Spleen (tissue), 11 donors: Measurements from ENCODE around the gene TLCD3B. TPM values are rescaled to one million over a fixed set of nuclear protein-coding genes. Genes with fewer than 3 reads are reported as not detected.

Experiments used
- DNase-seq: peaks from one replicate; pipeline ENCODE4 v3.0.0-alpha.2; 2020
- H3K27ac ChIP-seq, 8 donors: fragments of 200-600 bp; sonication (generic) in 7 of 8; 1 replicate in 4 of 8; 2 replicates in 4 of 8; pipeline versions ENCODE4 v1.5.0 to v1.8.0; 2016 to 2021; ENCODE audit warnings: inconsistent platforms in 4 of 8, mild to moderate bottlenecking in 4 of 8, moderate library complexity in 1 of 8
- H3K27me3 ChIP-seq, 7 donors: fragments of 200-600 bp; sonication (generic) in 6 of 7; replicated peaks in 1 of 7; 1 replicate in 4 of 7; 2 replicates in 3 of 7; pipeline versions ENCODE4 v1.5.0 to v1.8.0; 2016 to 2021; ENCODE audit warnings: inconsistent platforms in 3 of 7, mild to moderate bottlenecking in 1 of 7
- H3K36me3 ChIP-seq, 6 donors: fragments of 200-600 bp; sonication (generic) in 5 of 6; 1 replicate in 4 of 6; 2 replicates in 2 of 6; pipeline versions ENCODE4 v1.5.0 to v1.8.0; 2016 to 2021; ENCODE audit warnings: inconsistent platforms in 2 of 6
- H3K4me1 ChIP-seq, 6 donors: fragments of 200-600 bp; sonication (generic) in 5 of 6; 1 replicate in 3 of 6; 2 replicates in 3 of 6; pipeline versions ENCODE4 v1.5.0 to v1.8.0; 2016 to 2021; ENCODE audit warnings: inconsistent platforms in 3 of 6
- H3K4me3 ChIP-seq, 8 donors: fragments of 200-600 bp; sonication (generic) in 7 of 8; 1 replicate in 4 of 8; 2 replicates in 4 of 8; pipeline versions ENCODE4 v1.5.0 to v1.8.0; 2016 to 2021; ENCODE audit warnings: inconsistent platforms in 4 of 8, mild to moderate bottlenecking in 4 of 8, moderate library complexity in 2 of 8
- H3K9me3 ChIP-seq, 8 donors: fragments of 200-600 bp; sonication (generic) in 7 of 8; 1 replicate in 4 of 8; 2 replicates in 4 of 8; pipeline versions ENCODE4 v1.5.0 to v1.8.0; 2016 to 2021; ENCODE audit warnings: inconsistent platforms in 4 of 8
- POLR2A ChIP-seq, 3 donors: fragments of 450-650 bp; IDR thresholded peaks; one replicate each; pipeline ENCODE4 v1.5.1; 2017; ENCODE audit warnings: antibody characterized with exemption in 3 of 3, mild to moderate bottlenecking in 1 of 3
- POLR2AphosphoS5 ChIP-seq, 3 donors: sonication (generic); formaldehyde crosslinking; IDR thresholded peaks; one replicate each; pipeline ENCODE4 v1.5.1; 2017; ENCODE audit warnings: antibody characterized with exemption in 3 of 3
- WGBS, 5 donors: extraction: QIAGEN DNeasy Blood & Tissue Kit in 3 of 5; methylation state at CpG; one replicate each; pipeline versions ENCODE4 v1.1.5 to v1.1.7; 2013 to 2018; 5-methylcytosine and 5-hydroxymethylcytosine counted together
- intact Hi-C: fragments of 100-400 bp; cut with DNase I; formaldehyde crosslinking; loops from one replicate; pipeline ENCODE4 v1.15.0; 2023; ENCODE audit warnings: low total_unique reads
- polyA plus RNA-seq, 3 donors: library from polyadenylated mRNA; stranded (reverse); fragments of 200-250 nt; gene quantifications; one replicate each; pipeline ENCODE4 v1.2.1, GENCODE V29; 2013
- total RNA-seq, 7 donors: library from RNA; depleted of rRNA in 3 of 7; stranded (reverse); fragments of >200 nt in 3 of 7; fragmentation: NEBNext Ultra II Directional in 4 of 7; extraction: Animal tissue kit (Norgen Biotek cat#: 25700) in 4 of 7; gene quantifications; one replicate each; pipeline versions ENCODE4 v1.1.0 to v1.2.1, GENCODE V29; 2016 to 2021
- TF ChIP-seq, protein P1 (sequence below), 11 experiments: fragments of 200-600 bp in 7 of 11; fragments of 450-650 bp in 4 of 11; sonication (generic) in 4 of 11; IDR thresholded peaks in 8 of 11; conservative IDR thresholded peaks in 3 of 11; 1 replicate in 7 of 11; 2 replicates in 4 of 11; pipeline versions ENCODE4 v1.4.0 to v1.8.0; 2016 to 2021; ENCODE audit warnings: antibody characterized with exemption in 11 of 11, inconsistent platforms in 4 of 11, mild to moderate bottlenecking in 1 of 11
- donor health status: healthy with polysubstance abuse.
- donor health status: DM: no; HTN: no; CAD: no; lungs with moderate emphysema.
- donor health status: DM: no; HTN: no; CAD: no.
- donor health status: Bipolar disorder and iron deficiency.
- donor health status: healthy.
- donor health status: DM: no; HTN: no; CAD: no.
- donor health status: DM: yes; HTN: yes; CAD: no.

TLCD3B gene
- total and polyA plus RNA-seq, 10 donors, result 0.09 to 0.10 TPM; not detected in 8

DNA sequence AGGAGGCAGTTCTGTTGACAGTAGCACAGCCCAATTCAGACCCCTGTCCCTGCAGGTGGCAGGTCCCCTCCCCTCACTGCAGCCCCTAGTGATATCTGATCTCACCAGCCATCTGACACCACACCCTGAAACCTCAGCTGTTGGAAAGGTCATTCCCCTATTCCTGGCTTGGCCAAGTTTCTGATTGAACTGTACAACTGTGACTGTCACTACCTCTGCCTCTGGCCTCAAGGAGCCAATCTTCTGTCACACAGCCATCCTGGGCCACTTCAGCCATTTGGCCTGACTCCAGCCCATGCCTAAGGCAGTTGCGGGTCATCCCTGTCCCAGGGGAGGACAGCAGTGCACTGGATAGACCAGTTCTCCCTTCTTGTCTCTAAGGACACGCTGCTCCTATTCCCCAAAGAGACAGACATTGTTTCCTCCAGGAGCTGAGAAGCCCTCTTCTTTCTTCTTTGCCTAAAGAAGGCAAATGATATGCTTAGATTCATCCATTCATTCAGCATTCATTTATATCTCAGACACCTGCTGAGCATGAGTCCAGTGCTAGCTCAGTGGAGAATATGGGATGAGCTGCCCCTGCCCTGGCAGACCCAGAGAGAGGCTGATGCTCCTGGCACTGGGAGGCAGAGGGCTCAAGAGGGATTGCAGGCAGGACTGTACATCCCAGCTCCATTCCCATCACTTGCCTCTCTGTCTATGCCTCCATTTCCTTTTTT is 29.9 kb upstream of the TLCD3B start:
- H3K4me3 ChIP-seq, result no peak overlapping the region
- H3K27ac ChIP-seq, result no peak overlapping the region
- TF ChIP-seq, protein P1, sequence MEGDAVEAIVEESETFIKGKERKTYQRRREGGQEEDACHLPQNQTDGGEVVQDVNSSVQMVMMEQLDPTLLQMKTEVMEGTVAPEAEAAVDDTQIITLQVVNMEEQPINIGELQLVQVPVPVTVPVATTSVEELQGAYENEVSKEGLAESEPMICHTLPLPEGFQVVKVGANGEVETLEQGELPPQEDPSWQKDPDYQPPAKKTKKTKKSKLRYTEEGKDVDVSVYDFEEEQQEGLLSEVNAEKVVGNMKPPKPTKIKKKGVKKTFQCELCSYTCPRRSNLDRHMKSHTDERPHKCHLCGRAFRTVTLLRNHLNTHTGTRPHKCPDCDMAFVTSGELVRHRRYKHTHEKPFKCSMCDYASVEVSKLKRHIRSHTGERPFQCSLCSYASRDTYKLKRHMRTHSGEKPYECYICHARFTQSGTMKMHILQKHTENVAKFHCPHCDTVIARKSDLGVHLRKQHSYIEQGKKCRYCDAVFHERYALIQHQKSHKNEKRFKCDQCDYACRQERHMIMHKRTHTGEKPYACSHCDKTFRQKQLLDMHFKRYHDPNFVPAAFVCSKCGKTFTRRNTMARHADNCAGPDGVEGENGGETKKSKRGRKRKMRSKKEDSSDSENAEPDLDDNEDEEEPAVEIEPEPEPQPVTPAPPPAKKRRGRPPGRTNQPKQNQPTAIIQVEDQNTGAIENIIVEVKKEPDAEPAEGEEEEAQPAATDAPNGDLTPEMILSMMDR (IDR thresholded peaks at IDR 0.05 in 8 of 11, conservative IDR thresholded peaks at IDR 0.05 in 3 of 11), result no peak
- no peak for TF ChIP-seq POLR2A (IDR thresholded peaks at IDR 0.05)
- TF ChIP-seq POLR2AphosphoS5 (IDR thresholded peaks at IDR 0.05), result no peak
- DNase-seq, result no peak
- H3K27me3 ChIP-seq, result no peaks in the 10 kb centered on the region
- peaks cover 8 to 24% (median 15%) of the 10 kb centered on the region in 6 donors for H3K4me1 ChIP-seq
- 67 to 95% (median 86%) methylated on average over 1 to 2 of the region's 2 CpGs for WGBS, 5 donors
- intact Hi-C loops, result no loop called here
- no peaks in the 10 kb centered on the region for H3K9me3 ChIP-seq
- H3K36me3 ChIP-seq, result no peaks in the 10 kb centered on the region

DNA sequence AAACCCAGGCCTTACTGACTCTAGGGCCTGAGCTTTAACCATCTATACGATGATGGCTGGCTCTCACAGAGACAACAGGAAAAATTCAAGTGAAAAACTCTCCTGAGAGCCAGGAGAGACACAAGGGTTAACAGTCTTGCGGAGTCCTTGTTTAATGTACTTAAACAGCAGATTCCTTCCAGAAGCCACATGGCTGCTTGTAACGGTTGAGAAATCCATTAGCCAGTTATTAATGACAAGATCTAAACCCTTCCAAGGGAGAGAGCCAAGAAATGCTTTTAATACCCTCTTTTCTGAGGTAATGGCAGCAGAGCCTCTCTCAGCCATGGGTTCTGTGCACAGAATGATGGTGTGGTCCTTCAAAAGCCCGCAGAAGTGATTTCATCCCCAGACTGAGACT is 29.3 kb upstream of the TLCD3B start:
- Histone ChIP-seq H3K4me1 (peaks cover 8 to 26% (median 15%) of the 10 kb centered on the region in 6 donors), H3K9me3 (no peaks in the 10 kb centered on the region), H3K36me3 (no peaks in the 10 kb centered on the region), H3K27me3 (no peaks in the 10 kb centered on the region), H3K27ac (no peak overlapping the region), H3K4me3 (no peak overlapping the region)
- no peak for DNase-seq
- intact Hi-C loops, result no loop called here
- TF ChIP-seq POLR2AphosphoS5 (IDR thresholded peaks at IDR 0.05) (no peak), POLR2A (IDR thresholded peaks at IDR 0.05) (no peak)
- TF ChIP-seq, protein P1 (IDR thresholded peaks at IDR 0.05 in 8 of 11, conservative IDR thresholded peaks at IDR 0.05 in 3 of 11), result no peak
- 79 to 89% (median 87%) methylated on average over 4 of the region's 4 CpGs for WGBS, 5 donors

DNA sequence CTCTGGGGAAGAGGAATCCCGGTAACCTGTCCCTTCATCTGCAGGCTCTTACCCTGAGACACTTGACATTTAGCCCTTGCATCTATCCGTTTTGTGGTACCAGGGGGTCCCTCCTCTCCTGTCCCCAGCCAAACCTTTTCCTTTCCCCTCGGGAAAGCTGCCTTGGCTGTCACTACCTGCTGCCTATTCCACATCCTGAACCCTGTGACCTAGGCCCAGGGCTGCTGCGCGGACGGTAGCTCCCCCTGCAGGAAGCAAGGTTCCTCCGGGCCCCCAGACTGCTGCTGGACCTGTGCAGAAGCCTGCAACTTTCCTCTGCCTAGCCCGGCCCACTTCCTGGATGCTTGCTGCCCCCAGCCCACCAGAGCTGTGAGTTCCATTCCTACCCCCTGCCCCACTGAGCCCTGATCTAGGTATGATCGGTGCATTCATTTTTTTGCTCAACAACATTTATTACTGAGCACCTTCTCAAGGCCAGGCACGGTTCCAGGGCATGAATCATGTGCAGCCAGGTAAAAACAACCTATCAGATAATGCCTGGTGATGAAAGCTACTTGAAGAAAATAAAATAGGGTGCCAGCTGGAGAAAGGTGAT is 24.0 kb upstream of the TLCD3B start:
- 32 to 48% (median 38%) methylated on average over 7 to 10 of the region's 10 CpGs for WGBS, 5 donors
- peak; percentile 81 for DNase-seq

DNA sequence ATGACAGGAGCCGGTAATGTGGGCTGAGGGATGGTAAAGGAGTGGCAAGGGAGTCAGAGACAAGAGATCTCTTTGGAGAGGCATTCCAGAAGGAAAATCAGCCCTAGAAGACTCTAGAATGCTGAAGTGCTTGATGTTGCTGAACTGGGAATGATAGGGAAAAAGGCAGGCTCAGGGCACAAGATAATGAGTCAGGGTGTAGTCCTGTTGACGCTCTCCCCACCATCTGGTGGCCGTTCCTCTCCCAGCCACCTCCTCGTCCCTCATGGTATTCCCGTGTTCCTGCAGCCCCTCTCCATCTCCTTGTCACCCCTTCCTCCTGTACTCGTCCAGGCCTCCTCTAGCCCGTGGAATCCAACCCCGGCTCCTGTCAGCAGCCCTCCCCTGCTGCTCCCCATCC is 23.4 kb upstream of the TLCD3B start:
- no peak for DNase-seq
- H3K27me3 ChIP-seq, result no peaks in the 10 kb centered on the region
- H3K27ac ChIP-seq, result no peak overlapping the region
- H3K36me3 ChIP-seq, result no peaks in the 10 kb centered on the region
- intact Hi-C loops, result no loop called here
- 76 to 90% (median 85%) methylated on average over 8 of the region's 8 CpGs for WGBS, 5 donors
- H3K9me3 ChIP-seq, result no peaks in the 10 kb centered on the region
- TF ChIP-seq POLR2AphosphoS5 (IDR thresholded peaks at IDR 0.05), result no peak
- no peak overlapping the region for H3K4me3 ChIP-seq
- H3K4me1 ChIP-seq, result peaks cover 6 to 37% (median 20%) of the 10 kb centered on the region in 6 donors

More for the DNA sequence above, 24.0 kb upstream of the TLCD3B start:
- Histone ChIP-seq H3K4me3 (no peak overlapping the region), H3K27me3 (no peaks in the 10 kb centered on the region), H3K9me3 (no peaks in the 10 kb centered on the region), H3K27ac (no peak overlapping the region), H3K4me1 (peaks cover 6 to 37% (median 20%) of the 10 kb centered on the region in 6 donors), H3K36me3 (no peaks in the 10 kb centered on the region)
- TF ChIP-seq, protein P1 (IDR thresholded peaks at IDR 0.05 in 8 of 11, conservative IDR thresholded peaks at IDR 0.05 in 3 of 11), result peak in 9 of 11 experiments; percentile 14 to 61 (median 34)
- no peak for TF ChIP-seq POLR2A (IDR thresholded peaks at IDR 0.05)
- intact Hi-C loops, result no loop called here
